ENCODE results near the gene TAGLN2. TPM values are rescaled to one million over a fixed set of nuclear protein-coding genes. Genes with fewer than 3 reads are reported as not detected.

The TAGLN2 gene
- total and polyA plus RNA-seq, 9 of the 15 experiments (the other 6 are each of a cell fraction or from before 2014, with no cell fraction given): 192 to 683 (median 455) TPM

DNA sequence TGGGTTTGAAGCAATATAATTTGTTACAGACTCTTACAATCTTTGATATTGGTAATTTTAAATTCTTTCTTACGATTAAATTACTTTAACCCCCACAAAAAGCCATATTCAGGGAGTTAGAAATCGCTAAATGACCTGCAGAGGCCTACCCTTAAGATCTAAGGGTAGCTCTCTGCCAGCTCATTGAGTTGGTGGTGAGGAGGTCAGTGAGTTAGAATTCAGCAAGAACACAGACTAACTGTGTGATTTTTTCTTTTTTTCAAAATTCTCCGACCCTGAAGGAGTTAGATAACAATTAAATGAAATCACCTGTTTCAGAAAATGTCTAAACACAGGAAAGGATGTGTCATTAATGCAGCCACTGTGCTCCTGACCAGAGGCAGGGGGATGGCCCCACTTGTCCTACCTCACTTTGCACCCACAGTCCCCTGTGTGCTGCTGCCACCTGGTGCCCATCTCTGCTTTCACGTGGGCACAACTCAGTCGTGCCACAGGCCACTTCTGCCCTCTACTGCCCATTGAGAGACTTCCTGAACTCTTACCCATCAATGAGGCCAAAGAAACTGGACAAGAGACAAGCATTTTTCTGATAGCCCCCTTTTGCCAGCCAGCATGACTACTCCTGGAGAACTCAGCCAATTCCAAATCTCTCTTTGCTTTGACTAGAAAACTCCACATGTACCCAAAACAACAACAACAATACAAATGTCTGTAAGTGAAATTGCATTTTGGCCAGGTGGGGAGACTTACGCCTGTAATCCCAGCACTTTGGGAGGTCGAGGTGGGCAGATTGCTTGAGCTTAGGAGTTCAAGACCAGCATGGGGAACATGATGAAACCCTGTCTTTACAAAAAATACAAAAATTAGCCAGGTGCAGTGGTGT is 33.8 kb downstream of the TAGLN2 start (continued):
- TF ChIP-seq, protein P1, sequence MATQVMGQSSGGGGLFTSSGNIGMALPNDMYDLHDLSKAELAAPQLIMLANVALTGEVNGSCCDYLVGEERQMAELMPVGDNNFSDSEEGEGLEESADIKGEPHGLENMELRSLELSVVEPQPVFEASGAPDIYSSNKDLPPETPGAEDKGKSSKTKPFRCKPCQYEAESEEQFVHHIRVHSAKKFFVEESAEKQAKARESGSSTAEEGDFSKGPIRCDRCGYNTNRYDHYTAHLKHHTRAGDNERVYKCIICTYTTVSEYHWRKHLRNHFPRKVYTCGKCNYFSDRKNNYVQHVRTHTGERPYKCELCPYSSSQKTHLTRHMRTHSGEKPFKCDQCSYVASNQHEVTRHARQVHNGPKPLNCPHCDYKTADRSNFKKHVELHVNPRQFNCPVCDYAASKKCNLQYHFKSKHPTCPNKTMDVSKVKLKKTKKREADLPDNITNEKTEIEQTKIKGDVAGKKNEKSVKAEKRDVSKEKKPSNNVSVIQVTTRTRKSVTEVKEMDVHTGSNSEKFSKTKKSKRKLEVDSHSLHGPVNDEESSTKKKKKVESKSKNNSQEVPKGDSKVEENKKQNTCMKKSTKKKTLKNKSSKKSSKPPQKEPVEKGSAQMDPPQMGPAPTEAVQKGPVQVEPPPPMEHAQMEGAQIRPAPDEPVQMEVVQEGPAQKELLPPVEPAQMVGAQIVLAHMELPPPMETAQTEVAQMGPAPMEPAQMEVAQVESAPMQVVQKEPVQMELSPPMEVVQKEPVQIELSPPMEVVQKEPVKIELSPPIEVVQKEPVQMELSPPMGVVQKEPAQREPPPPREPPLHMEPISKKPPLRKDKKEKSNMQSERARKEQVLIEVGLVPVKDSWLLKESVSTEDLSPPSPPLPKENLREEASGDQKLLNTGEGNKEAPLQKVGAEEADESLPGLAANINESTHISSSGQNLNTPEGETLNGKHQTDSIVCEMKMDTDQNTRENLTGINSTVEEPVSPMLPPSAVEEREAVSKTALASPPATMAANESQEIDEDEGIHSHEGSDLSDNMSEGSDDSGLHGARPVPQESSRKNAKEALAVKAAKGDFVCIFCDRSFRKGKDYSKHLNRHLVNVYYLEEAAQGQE (IDR thresholded peaks at IDR 0.05; ENCODE audit: borderline replicate concordance): peak; percentile 90
- TF ChIP-seq, protein P1 (CRISPR knock-in tag; IDR thresholded peaks at IDR 0.05; ENCODE audit: low read depth): no peak
- no peak for TF ChIP-seq PHF21A (IDR thresholded peaks at IDR 0.05; ENCODE audit: borderline replicate concordance, low read depth)
- no peak for TF ChIP-seq ZNF3 (CRISPR knock-in tag; IDR thresholded peaks at IDR 0.05)
- TF ChIP-seq KLF6 (CRISPR knock-in tag; IDR thresholded peaks at IDR 0.05; ENCODE audit: borderline replicate concordance): no peak
- no peak for TF ChIP-seq ARNT (IDR thresholded peaks at IDR 0.05)
- peak; percentile 92 for TF ChIP-seq EGR1 (conservative IDR thresholded peaks at IDR 0.05)
- no peak for TF ChIP-seq SNIP1 (IDR thresholded peaks at IDR 0.05; ENCODE audit: low read depth)
- no peak for TF ChIP-seq ZKSCAN1 (IDR thresholded peaks at IDR 0.05; ENCODE audit: low read depth, low read length)
- TF ChIP-seq, protein P2, sequence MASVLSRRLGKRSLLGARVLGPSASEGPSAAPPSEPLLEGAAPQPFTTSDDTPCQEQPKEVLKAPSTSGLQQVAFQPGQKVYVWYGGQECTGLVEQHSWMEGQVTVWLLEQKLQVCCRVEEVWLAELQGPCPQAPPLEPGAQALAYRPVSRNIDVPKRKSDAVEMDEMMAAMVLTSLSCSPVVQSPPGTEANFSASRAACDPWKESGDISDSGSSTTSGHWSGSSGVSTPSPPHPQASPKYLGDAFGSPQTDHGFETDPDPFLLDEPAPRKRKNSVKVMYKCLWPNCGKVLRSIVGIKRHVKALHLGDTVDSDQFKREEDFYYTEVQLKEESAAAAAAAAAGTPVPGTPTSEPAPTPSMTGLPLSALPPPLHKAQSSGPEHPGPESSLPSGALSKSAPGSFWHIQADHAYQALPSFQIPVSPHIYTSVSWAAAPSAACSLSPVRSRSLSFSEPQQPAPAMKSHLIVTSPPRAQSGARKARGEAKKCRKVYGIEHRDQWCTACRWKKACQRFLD (CRISPR knock-in tag; IDR thresholded peaks at IDR 0.05): no peak
- TF ChIP-seq, protein P3, sequence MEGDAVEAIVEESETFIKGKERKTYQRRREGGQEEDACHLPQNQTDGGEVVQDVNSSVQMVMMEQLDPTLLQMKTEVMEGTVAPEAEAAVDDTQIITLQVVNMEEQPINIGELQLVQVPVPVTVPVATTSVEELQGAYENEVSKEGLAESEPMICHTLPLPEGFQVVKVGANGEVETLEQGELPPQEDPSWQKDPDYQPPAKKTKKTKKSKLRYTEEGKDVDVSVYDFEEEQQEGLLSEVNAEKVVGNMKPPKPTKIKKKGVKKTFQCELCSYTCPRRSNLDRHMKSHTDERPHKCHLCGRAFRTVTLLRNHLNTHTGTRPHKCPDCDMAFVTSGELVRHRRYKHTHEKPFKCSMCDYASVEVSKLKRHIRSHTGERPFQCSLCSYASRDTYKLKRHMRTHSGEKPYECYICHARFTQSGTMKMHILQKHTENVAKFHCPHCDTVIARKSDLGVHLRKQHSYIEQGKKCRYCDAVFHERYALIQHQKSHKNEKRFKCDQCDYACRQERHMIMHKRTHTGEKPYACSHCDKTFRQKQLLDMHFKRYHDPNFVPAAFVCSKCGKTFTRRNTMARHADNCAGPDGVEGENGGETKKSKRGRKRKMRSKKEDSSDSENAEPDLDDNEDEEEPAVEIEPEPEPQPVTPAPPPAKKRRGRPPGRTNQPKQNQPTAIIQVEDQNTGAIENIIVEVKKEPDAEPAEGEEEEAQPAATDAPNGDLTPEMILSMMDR (IDR thresholded peaks at IDR 0.05 in 2 of 3, conservative IDR thresholded peaks at IDR 0.05 in 1 of 3; ENCODE audit: insufficient read depth in 2 of 3, low read depth in 1 of 3, low read length in 3 of 3): peak; percentile 84 to 99 (median 98)
- no peak for TF ChIP-seq RAD51 (IDR thresholded peaks at IDR 0.05; ENCODE audit: borderline replicate concordance, low read depth)
- no peak for TF ChIP-seq SMARCA4 (IDR thresholded peaks at IDR 0.05)
- TF ChIP-seq, protein P4, sequence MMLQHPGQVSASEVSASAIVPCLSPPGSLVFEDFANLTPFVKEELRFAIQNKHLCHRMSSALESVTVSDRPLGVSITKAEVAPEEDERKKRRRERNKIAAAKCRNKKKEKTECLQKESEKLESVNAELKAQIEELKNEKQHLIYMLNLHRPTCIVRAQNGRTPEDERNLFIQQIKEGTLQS (IDR thresholded peaks at IDR 0.05): no peak
- TF ChIP-seq, protein P4 (CRISPR knock-in tag; conservative IDR thresholded peaks at IDR 0.05): no peak
- TF ChIP-seq ARID2 (IDR thresholded peaks at IDR 0.05): peak; percentile 91
